ENCODE data around the gene GALNT18. TPM values are rescaled to one million over a fixed set of nuclear protein-coding genes. Genes with fewer than 3 reads are reported as not detected.

The GALNT18 gene
- total and polyA plus RNA-seq, 4 donors = 2.1 to 11.0 (median 3.8) TPM

DNA sequence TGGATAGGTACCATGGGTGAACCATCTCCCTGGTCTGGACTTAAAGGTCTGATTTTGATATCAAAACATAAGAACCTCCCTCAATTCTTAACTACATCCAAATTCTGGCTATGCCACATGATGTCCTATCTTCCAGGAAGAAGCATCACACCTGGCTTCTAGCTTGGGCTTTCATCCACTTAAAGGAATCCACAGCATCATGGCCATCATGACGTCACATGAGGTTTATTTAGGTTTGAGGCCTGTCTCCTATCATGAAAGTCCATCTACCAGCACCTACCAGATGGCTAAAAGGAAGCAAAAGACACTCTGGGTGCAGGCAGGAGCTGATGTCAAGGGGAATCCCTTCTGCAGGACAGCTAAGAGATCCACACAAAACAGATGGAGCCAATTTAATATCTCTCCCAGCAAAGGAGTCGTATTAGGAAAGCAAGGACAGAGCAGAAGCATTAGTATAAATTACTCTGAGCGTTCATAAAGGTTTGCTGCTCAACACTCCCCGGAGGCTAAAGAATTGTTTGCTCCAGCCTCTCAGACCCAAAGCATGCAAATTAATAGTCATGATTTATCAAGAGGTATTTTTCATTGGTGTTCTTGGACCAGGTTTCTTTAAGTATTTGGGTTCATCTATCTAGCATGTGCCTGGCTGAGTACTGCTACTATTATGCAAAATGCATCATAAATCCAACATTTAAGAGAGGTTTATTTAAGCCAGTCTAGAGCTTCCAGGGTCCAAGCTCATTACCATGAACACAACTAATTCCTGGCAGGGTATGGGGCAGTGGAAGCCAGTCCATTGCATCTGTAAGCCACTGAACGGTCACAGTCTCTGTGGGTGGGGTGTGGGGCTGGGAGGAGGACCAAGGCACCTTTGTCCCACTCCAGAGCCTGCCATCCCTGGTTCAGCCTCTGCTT, 47.2 kb downstream of the GALNT18 start:
- 84% methylated on average over 5 of the region's 5 CpGs for whole genome bisulfite sequencing
- Histone ChIP-seq H3K4me1 (ENCODE audit: control insufficient read depth in 4 of 4, insufficient read depth in 4 of 4, low read length in 3 of 4) (peaks cover 2 to 13% (median 8%) of the 10 kb centered on the region in 4 donors), H3K9me3 (ENCODE audit: control insufficient read depth in 4 of 4, low read length in 3 of 4) (no peaks in the 10 kb centered on the region), H3K4me3 (ENCODE audit: low read depth in 1 of 3, low read length in 3 of 3) (no peak overlapping the region), H3K36me3 (ENCODE audit: control insufficient read depth in 4 of 4, insufficient read depth in 3 of 4, low read depth in 1 of 4, low read length in 3 of 4) (no peaks in the 10 kb centered on the region), H3K27me3 (ENCODE audit: control insufficient read depth in 4 of 4, insufficient read depth in 4 of 4, low read length in 3 of 4) (no peaks in the 10 kb centered on the region), H3K27ac (ENCODE audit: low read depth in 1 of 2, low read length in 2 of 2) (no peak overlapping the region), H3K9ac (ENCODE audit: low read depth in 1 of 2, low read length in 2 of 2) (no peak overlapping the region)
- TF ChIP-seq GABPA (IDR thresholded peaks at IDR 0.05 in 1 of 2, conservative IDR thresholded peaks at IDR 0.05 in 1 of 2) (no peak), NR2F2 (IDR thresholded peaks at IDR 0.05) (no peak), JUND (IDR thresholded peaks at IDR 0.05) (no peak)
- TF ChIP-seq, protein P1, sequence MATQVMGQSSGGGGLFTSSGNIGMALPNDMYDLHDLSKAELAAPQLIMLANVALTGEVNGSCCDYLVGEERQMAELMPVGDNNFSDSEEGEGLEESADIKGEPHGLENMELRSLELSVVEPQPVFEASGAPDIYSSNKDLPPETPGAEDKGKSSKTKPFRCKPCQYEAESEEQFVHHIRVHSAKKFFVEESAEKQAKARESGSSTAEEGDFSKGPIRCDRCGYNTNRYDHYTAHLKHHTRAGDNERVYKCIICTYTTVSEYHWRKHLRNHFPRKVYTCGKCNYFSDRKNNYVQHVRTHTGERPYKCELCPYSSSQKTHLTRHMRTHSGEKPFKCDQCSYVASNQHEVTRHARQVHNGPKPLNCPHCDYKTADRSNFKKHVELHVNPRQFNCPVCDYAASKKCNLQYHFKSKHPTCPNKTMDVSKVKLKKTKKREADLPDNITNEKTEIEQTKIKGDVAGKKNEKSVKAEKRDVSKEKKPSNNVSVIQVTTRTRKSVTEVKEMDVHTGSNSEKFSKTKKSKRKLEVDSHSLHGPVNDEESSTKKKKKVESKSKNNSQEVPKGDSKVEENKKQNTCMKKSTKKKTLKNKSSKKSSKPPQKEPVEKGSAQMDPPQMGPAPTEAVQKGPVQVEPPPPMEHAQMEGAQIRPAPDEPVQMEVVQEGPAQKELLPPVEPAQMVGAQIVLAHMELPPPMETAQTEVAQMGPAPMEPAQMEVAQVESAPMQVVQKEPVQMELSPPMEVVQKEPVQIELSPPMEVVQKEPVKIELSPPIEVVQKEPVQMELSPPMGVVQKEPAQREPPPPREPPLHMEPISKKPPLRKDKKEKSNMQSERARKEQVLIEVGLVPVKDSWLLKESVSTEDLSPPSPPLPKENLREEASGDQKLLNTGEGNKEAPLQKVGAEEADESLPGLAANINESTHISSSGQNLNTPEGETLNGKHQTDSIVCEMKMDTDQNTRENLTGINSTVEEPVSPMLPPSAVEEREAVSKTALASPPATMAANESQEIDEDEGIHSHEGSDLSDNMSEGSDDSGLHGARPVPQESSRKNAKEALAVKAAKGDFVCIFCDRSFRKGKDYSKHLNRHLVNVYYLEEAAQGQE (IDR thresholded peaks at IDR 0.05) = no peak
- TF ChIP-seq, protein P2, sequence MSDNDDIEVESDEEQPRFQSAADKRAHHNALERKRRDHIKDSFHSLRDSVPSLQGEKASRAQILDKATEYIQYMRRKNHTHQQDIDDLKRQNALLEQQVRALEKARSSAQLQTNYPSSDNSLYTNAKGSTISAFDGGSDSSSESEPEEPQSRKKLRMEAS (IDR thresholded peaks at IDR 0.05) = no peak
- DNase-seq (ENCODE audit: low spot score) = no peak

DNA sequence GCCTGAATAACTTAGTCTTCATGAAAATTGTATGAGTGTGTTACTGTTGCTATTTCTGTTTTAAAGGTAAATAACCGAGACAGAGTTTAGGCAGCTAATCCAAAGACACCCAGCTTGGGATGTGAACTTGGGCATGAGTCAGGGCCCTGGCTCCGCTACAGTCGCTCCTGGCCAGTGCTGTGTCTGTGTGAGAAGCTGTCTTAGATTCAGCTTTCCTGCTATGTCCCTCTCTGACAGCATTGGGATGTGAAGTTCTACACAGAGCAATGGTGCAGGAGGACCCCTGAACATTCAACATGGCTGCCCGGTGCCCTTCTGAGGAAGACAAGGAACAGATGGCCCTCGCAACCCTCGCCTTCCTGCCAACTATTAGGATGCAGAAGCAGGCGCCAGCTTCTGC, 49.4 kb downstream of the GALNT18 start:
- TF ChIP-seq HNF4G (IDR thresholded peaks at IDR 0.05) (no peak), FOXA2 (IDR thresholded peaks at IDR 0.05) (no peak), RXRA (IDR thresholded peaks at IDR 0.05) (no peak), JUND (IDR thresholded peaks at IDR 0.05) (no peak), SP1 (IDR thresholded peaks at IDR 0.05) (no peak), FOXA1 (IDR thresholded peaks at IDR 0.05) (no peak), TAF1 (conservative IDR thresholded peaks at IDR 0.05) (no peak)
- TF ChIP-seq, protein P3, sequence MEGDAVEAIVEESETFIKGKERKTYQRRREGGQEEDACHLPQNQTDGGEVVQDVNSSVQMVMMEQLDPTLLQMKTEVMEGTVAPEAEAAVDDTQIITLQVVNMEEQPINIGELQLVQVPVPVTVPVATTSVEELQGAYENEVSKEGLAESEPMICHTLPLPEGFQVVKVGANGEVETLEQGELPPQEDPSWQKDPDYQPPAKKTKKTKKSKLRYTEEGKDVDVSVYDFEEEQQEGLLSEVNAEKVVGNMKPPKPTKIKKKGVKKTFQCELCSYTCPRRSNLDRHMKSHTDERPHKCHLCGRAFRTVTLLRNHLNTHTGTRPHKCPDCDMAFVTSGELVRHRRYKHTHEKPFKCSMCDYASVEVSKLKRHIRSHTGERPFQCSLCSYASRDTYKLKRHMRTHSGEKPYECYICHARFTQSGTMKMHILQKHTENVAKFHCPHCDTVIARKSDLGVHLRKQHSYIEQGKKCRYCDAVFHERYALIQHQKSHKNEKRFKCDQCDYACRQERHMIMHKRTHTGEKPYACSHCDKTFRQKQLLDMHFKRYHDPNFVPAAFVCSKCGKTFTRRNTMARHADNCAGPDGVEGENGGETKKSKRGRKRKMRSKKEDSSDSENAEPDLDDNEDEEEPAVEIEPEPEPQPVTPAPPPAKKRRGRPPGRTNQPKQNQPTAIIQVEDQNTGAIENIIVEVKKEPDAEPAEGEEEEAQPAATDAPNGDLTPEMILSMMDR (IDR thresholded peaks at IDR 0.05; ENCODE audit: low read depth, low read length, missing input control) = no peak
- TF ChIP-seq, protein P4, sequence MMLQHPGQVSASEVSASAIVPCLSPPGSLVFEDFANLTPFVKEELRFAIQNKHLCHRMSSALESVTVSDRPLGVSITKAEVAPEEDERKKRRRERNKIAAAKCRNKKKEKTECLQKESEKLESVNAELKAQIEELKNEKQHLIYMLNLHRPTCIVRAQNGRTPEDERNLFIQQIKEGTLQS (IDR thresholded peaks at IDR 0.05) = no peak
- no peaks in the 10 kb centered on the region for H3K9me3 ChIP-seq (ENCODE audit: control insufficient read depth in 4 of 4, low read length in 3 of 4)
- 96% methylated on average over 7 of the region's 7 CpGs for WGBS

More for the DNA sequence above, 49.4 kb downstream of the GALNT18 start:
- Histone ChIP-seq H3K27me3 (ENCODE audit: control insufficient read depth in 4 of 4, insufficient read depth in 4 of 4, low read length in 3 of 4) (no peaks in the 10 kb centered on the region), H3K4me1 (ENCODE audit: control insufficient read depth in 4 of 4, insufficient read depth in 4 of 4, low read length in 3 of 4) (no peaks in the 10 kb centered on the region), H3K4me3 (ENCODE audit: low read depth in 1 of 3, low read length in 3 of 3) (no peak overlapping the region), H3K27ac (ENCODE audit: low read depth in 1 of 2, low read length in 2 of 2) (no peak overlapping the region), H3K9ac (ENCODE audit: low read depth in 1 of 2, low read length in 2 of 2) (no peak overlapping the region), H3K36me3 (ENCODE audit: control insufficient read depth in 4 of 4, insufficient read depth in 3 of 4, low read depth in 1 of 4, low read length in 3 of 4) (no peaks in the 10 kb centered on the region)
- DNase-seq (ENCODE audit: low spot score) = no peak

Data from liver (tissue), 9 donors.